Effector memory CD8-positive, alpha-beta T cell (primary cell): Measurements from ENCODE around the gene KMT2B.

Source experiments
- ATAC-seq: fragments of 150-1000 bp; cut with Tn5 transposase; replicated peaks from 2 replicates; pipeline ENCODE4 v1.10.0; 2021; ENCODE audit warnings: mild to moderate bottlenecking, moderate library complexity
- DNase-seq, 3 experiments: peaks; one replicate each; pipeline ENCODE4 v3.0.0; 2021
- H3K27ac Mint-ChIP-seq, 2 donors: one replicate each; pipeline ENCODE4 v1.8.0; 2022; ENCODE audit warnings: mild to moderate bottlenecking in 2 of 2, mixed read lengths in 2 of 2, moderate library complexity in 2 of 2
- H3K27me3 Mint-ChIP-seq, 2 donors: one replicate each; pipeline ENCODE4 v1.8.0; 2022; ENCODE audit warnings: mixed read lengths in 2 of 2
- H3K36me3 Mint-ChIP-seq: one replicate; pipeline ENCODE4 v1.8.0; 2022; ENCODE audit warnings: mild to moderate bottlenecking, moderate library complexity, mixed read lengths; ENCODE audit not compliant: insufficient read depth
- H3K4me1 Mint-ChIP-seq, 2 donors: one replicate each; pipeline ENCODE4 v1.8.0; 2022; ENCODE audit warnings: low read depth in 2 of 2, mixed read lengths in 2 of 2
- H3K4me3 Mint-ChIP-seq, 2 donors: one replicate each; pipeline ENCODE4 v1.8.0; 2022; ENCODE audit warnings: mild to moderate bottlenecking in 2 of 2, mixed read lengths in 2 of 2, moderate library complexity in 2 of 2
- H3K9me3 Mint-ChIP-seq, 2 donors: one replicate each; pipeline ENCODE4 v1.8.0; 2022; ENCODE audit warnings: mixed read lengths in 2 of 2

The KMT2B gene

DNA sequence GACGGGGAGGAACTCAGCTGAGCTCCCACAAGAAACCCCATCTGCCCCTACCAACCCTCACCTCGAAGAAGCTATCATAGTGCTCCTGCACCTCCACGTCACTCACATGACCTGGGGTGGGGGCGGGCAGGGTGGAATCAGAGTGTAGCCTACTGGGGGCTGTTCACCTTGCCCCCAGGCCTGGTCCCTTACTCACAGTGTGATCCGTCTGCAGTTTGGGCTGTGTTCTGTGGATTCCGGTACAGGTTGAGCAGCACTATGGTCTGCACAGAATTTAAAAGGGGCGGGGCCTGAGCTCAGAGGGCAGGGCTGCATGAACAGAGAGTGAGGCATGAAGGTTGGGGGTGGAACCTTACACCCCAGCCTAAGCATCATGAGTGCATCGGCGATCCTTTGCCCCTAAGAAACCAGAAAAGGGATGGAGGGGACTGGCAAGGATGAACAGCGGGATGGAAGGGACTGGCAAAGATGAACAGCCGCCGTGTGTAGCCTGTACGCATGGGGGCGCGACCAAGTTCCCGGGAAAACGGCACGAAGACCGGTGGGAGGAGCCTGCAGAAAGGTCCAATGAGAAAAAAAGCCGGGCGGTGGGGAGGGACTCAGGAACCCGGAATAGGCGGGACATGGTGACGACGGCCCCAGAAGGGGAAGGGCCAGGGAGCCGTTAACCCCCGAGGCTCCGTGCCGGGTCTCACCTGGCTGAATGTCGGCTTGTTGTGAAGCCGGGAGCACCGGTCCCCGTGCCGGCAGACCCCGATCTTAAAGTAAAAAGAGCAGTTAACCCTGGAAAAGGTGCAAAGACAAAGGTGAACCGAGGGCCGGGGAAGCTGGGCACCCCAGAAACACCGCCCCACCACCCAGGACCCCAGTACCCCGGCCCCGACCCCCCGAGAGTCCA, 26.9 kb downstream of the KMT2B start:
- Mint-ChIP-seq H3K9me3 (no peaks in the 10 kb centered on the region), H3K4me1 (peaks cover 58 to 59% of the 10 kb centered on the region in 2 donors), H3K27me3 (no peaks in the 10 kb centered on the region), H3K36me3 (peaks cover 32% of the 10 kb centered on the region), H3K4me3 (peak overlapping the region; percentile 86 to 94), H3K27ac (peak overlapping the region; percentile 98 to 99)
- DNase-seq, result peak; percentile 91 to 93 (median 92)
- ATAC-seq, result peak; percentile 58

DNA sequence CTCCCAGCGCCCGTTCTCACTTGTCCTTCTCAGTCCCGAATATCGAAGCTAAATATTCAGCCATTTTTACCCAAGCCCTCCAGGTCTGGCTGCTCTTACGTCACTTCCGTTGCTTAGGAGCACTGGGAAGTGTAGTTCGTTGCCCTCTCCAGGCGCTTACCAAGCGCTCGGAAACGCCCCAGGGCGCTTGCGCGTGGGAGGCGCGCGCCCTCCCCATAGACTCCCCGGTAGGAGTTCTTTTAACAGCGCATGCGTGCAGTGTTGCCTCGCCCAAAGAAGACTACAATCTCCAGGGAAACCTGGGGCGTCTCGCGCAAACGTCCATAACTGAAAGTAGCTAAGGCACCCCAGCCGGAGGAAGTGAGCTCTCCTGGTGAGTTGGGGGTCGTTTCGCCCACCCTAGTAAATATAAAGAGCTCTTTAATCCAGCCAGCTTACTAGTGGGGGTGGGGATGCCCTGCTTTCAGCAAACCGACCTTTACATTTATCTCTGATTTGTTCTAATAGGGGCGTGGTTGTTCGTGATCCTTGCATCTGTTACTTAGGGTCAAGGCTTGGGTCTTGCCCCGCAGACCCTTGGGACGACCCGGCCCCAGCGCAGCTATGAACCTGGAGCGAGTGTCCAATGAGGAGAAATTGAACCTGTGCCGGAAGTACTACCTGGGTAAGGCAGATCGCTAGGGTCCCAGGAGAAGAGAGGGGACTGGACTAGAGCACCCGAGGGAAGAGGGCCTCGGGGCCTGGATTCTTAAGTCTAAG, 27.7 kb downstream of the KMT2B start, which contains the start of the genes PSENEN and U2AF1L4:
TSS of gene PSENEN (plus strand) at position 324 of the 759 bp plus-strand sequence. CDS start at position 604, 280 bp downstream.
TSS of gene U2AF1L4 (minus strand) at position 91 of the 759 bp plus-strand sequence. CDS start at position 64, 27 bp downstream.
- Mint-ChIP-seq H3K27ac (peak within 1 kb of the TSS; percentile 98 to 99), H3K36me3 (peaks cover 29% of the 10 kb centered on the region), H3K9me3 (no peaks in the 10 kb centered on the region), H3K4me1 (peaks cover 57 to 58% of the 10 kb centered on the region in 2 donors), H3K4me3 (peak within 1 kb of the TSS; percentile 86 to 94), H3K27me3 (no peaks in the 10 kb centered on the region)
- DNase-seq, result peak; percentile 93 to 95 (median 93)
- peak; percentile 58 for ATAC-seq

DNA sequence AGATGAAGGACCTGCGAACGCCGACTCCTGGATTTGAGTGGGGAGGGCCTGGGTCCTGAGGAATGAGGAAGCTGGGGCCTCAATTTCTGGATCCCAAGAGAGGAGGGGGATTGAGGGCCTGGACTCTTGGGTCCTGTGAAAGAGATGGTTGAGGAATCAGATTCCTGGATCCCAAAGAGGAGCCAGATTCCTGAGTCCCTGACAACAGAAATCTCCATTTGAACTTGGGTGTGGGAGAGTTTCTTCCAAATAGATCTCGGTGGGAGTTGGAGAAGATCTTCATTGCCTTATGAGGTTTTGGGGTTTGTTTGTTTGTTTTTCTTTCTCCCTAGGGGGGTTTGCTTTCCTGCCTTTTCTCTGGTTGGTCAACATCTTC, 28.3 kb downstream of the KMT2B start:
- Mint-ChIP-seq H3K4me3 (peak overlapping the region; percentile 86 to 94), H3K9me3 (no peaks in the 10 kb centered on the region), H3K27me3 (no peaks in the 10 kb centered on the region), H3K36me3 (peaks cover 26% of the 10 kb centered on the region), H3K4me1 (peaks cover 52% of the 10 kb centered on the region in 2 donors), H3K27ac (peak overlapping the region in 1 of 2 donors; percentile 98)
- ATAC-seq (no peak), DNase-seq (no peak)

DNA sequence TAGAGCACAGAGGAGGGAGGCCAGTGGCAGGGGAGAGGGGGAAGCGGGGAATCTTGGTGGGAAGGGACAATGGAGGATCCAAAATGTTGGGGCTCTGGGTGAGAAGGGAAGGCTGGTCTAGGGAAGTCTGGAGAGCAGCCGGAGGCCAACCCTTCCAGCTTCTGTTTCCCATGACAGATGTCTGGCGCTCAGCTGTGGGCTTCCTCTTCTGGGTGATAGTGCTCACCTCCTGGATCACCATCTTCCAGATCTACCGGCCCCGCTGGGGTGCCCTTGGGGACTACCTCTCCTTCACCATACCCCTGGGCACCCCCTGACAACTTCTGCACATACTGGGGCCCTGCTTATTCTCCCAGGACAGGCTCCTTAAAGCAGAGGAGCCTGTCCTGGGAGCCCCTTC, 28.7 kb downstream of the KMT2B start:
- Mint-ChIP-seq H3K4me1 (peaks cover 52% of the 10 kb centered on the region in 2 donors), H3K36me3 (peaks cover 26% of the 10 kb centered on the region), H3K27me3 (no peaks in the 10 kb centered on the region), H3K4me3 (peak overlapping the region; percentile 86 to 94), H3K27ac (peak overlapping the region in 1 of 2 donors; percentile 98), H3K9me3 (no peaks in the 10 kb centered on the region)
- ATAC-seq, result no peak
- DNase-seq, result no peak

DNA sequence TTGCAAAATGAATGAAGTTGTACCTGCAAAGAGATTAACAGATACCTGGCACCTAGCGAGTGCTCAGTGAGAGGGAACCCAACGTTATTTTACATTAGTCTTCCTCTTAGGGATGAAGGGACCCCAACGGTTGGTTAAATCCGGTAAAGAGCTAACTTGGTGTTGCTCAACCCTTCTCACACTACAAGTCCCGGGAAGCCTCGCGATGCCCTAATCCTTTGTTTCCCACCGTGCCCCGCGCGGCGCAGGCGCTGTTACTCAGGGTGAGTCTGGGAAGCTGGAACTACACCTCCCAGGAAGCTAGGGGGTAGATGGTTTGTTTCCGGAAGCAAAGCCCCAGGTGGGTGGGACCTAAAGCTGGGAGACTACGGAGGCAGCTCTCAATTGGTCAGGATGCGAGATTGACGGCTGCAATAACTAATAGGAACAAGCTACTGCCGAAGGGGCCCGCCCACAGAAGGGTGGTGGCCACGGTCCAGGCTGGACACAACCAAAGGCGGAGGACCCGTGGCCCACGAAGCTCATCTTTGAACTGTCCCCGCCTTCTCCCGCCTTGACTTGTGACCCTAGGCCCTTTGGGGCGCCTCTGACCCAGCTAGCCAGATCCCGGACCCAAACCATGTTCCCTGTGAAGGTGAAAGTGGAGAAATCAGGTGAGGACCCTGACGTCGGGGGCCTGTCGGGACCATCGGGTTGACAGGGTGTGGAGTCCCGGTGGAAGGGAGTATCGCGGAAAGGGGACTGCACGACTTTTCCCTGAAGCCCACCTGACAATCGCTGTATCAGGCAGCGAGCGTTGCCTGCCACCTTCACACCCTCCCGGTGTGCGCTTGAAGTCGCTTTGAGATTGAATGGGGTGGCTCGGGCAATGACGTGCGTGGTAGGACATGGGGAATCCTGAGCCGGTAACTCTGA, 30.6 kb downstream of the KMT2B start, which contains the start of gene LIN37:
TSS of gene LIN37 (plus strand) at position 471 of the 915 bp plus-strand sequence. CDS start at position 620, 149 bp downstream.
- Mint-ChIP-seq H3K27ac (peak within 1 kb of the TSS; percentile 94 to 95), H3K4me3 (peak within 1 kb of the TSS; percentile 98 to 99), H3K27me3 (no peaks in the 10 kb centered on the region), H3K9me3 (no peaks in the 10 kb centered on the region), H3K4me1 (peaks cover 39 to 40% of the 10 kb centered on the region in 2 donors), H3K36me3 (peaks cover 29% of the 10 kb centered on the region)
- ATAC-seq (peak; percentile 72), DNase-seq (peak; percentile 97 to 99 (median 98))

DNA sequence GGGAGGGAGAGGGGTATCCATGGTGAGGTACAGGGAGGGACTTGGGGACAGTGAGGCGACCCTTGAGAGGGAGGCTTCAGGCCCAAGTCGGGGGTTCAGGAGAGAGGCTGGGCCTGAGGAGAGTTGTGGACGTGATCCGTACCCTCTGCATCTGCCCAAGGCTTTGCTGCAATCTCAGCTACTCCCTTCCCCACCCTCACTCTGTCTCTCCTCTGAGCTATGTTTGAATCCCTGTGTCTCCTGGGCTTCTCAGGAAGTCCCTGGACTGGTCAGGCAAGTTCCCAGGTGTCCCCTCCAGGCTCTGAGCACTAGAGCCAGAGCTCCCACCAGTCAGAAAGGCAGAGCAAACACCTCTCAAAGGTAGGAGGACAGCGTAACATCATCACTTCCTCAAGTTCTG, 32.4 kb downstream of the KMT2B start:
- no peak overlapping the region for H3K27ac Mint-ChIP-seq
- peaks cover 20% of the 10 kb centered on the region for H3K36me3 Mint-ChIP-seq
- no peaks in the 10 kb centered on the region for H3K9me3 Mint-ChIP-seq
- H3K27me3 Mint-ChIP-seq, result peaks cover 0 to 6% of the 10 kb centered on the region in 2 donors
- ATAC-seq (no peak), DNase-seq (no peak)
- H3K4me3 Mint-ChIP-seq, result peak overlapping the region; percentile 29 to 99
- peaks cover 31 to 35% of the 10 kb centered on the region in 2 donors for H3K4me1 Mint-ChIP-seq

DNA sequence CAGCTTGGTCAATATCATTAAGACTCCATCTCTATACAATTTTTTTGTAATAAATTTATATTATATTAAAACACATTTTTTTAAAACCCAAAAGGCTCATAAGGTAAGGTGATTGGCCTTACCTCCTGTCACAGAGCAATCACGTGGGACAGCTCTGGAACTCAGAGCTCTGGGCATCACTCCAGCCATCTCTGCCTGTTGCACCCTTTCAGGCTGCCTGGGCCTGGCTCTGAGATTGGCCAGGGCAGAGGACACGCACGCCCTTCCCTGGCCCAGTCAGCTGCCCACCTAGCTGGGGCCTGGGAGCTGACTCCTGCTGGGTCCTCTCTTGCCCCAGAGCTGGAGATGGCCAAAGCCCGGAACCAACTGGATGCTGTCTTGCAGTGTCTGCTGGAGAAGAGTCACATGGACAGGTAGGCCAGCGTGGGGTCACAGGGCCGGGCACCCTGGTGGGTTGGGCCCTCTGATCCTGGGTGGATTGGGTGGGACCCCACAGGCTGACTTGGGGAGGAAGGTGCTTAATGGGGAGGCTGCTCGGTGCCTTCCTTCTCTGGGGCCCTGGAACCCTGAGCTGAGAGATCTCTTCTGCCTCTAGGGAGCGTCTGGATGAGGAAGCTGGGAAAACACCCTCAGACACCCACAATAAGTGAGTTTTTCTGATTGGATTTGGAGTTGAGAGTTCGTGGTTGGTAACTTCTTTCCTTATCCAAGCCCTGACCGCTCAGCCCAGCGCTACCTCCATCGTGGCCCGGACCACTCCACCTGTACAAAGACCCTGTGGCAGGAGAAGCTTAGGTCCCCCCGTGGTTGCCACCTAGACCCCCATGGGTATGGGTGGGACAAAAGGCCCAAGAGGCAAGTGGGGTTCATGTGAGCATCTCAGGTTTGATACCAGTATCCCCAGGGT, 34.3 kb downstream of the KMT2B start:
- Mint-ChIP-seq H3K36me3 (peaks cover 13% of the 10 kb centered on the region), H3K9me3 (no peaks in the 10 kb centered on the region), H3K4me3 (no peak overlapping the region), H3K4me1 (peaks cover 27% of the 10 kb centered on the region in 2 donors), H3K27ac (no peak overlapping the region), H3K27me3 (peaks cover 0 to 7% of the 10 kb centered on the region in 2 donors)
- DNase-seq (no peak), ATAC-seq (no peak)

DNA sequence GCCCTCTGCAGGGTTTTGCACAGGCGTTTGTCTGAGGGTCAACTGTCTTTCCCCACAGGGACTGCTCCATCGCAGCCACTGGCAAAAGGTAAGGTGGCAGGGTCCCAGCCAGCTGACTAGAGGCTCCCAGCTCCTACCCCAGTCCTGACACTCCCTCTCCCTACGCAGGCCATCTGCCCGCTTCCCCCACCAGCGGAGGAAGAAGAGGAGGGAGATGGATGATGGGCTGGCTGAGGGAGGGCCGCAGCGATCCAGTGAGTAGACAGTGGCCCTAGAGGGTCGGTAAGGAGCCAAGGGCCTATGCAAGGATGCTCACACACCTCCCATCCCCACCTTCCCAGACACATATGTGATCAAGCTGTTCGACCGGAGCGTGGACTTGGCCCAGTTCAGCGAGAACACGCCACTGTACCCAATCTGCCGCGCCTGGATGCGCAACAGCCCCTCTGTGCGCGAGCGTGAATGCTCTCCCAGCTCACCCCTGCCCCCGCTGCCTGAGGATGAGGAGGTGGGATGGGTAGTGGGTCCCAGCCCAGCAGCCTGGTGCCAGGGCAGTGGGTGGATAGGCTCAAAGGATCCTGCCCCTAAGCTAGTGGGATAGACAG, 35.0 kb downstream of the KMT2B start:
- ATAC-seq, result no peak
- Mint-ChIP-seq H3K4me3 (no peak overlapping the region), H3K36me3 (peaks cover 20% of the 10 kb centered on the region), H3K4me1 (peaks cover 30 to 33% of the 10 kb centered on the region in 2 donors), H3K27me3 (peaks cover 0 to 7% of the 10 kb centered on the region in 2 donors), H3K9me3 (no peaks in the 10 kb centered on the region), H3K27ac (no peak overlapping the region)
- DNase-seq, result no peak

DNA sequence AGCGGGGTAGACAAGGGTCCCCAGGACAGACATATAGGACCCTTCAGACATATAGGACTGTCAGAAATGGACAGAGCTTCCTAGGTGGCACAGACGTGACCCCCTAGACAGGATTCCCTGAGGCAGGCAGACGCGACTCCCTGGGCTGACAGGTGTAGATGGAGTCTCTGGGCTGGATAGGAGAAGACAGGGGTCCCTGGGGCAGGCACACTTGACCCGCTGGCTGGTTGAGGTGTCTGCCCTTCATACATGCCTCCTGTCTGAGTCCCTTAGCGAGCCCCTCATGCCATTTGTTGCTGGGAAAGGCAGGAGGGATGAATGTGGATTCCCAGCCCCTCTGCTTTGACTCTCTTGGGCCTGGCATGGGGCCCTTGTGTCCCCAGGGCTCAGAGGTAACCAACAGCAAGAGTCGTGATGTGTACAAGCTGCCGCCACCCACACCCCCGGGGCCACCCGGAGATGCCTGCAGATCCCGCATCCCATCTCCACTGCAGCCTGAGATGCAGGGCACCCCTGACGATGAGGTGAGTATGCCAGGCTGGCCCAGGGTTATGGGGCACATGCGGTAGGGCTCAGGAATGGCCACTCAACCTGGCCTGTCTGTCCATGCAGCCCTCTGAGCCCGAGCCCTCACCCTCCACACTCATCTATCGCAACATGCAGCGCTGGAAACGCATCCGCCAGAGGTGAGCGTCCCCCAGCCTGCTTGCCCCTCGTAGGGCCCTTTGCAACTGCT, 36.0 kb downstream of the KMT2B start:
- H3K4me3 Mint-ChIP-seq, result no peak overlapping the region
- no peak for ATAC-seq
- H3K36me3 Mint-ChIP-seq, result peaks cover 20% of the 10 kb centered on the region
- peaks cover 26 to 33% of the 10 kb centered on the region in 2 donors for H3K4me1 Mint-ChIP-seq
- H3K27me3 Mint-ChIP-seq, result peaks cover 0 to 7% of the 10 kb centered on the region in 2 donors
- H3K27ac Mint-ChIP-seq, result no peak overlapping the region
- H3K9me3 Mint-ChIP-seq, result no peaks in the 10 kb centered on the region
- DNase-seq, result no peak

DNA sequence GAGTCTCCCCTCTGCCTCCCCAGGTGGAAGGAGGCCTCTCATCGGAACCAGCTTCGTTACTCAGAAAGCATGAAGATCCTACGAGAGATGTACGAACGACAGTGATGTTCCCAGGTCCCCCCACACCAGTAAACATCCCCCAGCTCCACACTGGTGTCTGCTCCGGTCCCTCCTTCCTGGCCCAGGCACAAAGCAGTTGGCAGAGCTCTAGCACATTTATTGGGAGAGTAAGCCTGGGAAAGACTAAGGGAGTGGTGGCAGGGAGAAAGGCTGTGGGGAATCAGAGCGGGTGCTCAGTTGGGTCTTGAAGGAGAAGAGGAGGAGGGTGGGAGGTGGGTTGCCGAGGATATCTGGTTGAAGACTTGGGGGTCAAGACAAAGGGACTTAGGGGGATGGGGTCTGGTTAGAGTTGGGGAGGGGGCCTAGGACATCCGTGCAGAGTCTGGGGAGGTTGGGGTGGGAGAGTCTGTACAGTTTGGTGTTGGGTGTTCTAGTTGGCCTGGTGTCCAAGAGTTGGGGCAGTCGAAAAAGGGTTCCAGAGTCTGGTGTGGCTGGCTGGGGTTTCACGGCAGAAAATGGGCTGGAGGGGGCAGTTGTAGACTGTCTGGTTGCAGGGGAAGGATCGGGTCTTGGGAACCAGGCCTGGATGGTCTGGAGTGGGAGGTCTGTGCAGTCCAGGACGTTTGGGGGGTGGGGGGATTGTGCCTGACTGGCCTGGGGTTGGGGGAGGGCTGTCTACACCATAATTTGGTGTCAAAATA, 36.7 kb downstream of the KMT2B start:
- Mint-ChIP-seq H3K9me3 (no peaks in the 10 kb centered on the region), H3K27me3 (peaks cover 0 to 7% of the 10 kb centered on the region in 2 donors)
- DNase-seq, result no peak

More for the DNA sequence above, 36.7 kb downstream of the KMT2B start:
- H3K36me3 Mint-ChIP-seq, result peaks cover 20% of the 10 kb centered on the region
- H3K4me3 Mint-ChIP-seq, result peak overlapping the region; percentile 33 to 59
- H3K4me1 Mint-ChIP-seq, result peaks cover 27 to 36% of the 10 kb centered on the region in 2 donors
- peak overlapping the region in 1 of 2 donors; percentile 31 for H3K27ac Mint-ChIP-seq
- no peak for ATAC-seq
